HG03280 (cell line): ENCODE data around the gene KRT25.
"Not testable (repeated sequence)": the region's sequence is repeated elsewhere in the genome, so short reads cannot be mapped to it uniquely, and the experiment has no call there.

Experiments
- ATAC-seq: cut with Tn5 transposase; IDR thresholded peaks from one replicate; pipeline ENCODE4 v1.9.1; 2021; ENCODE audit warnings: mild to moderate bottlenecking, moderate library complexity; ENCODE audit not compliant: unreplicated experiment

KRT25 gene

GRCh38 chr17:40760105-40761016 lies 5.2 kb upstream of the KRT25 start:
- ATAC-seq: no peak

GRCh38 chr17:40753804-40754203 lies 1.3 kb downstream of the KRT25 start:
- no peak for ATAC-seq

- ATAC-seq: no peak
Observed at GRCh38 chr17:40751065-40751464, 4.1 kb downstream of the KRT25 start.

- no peak for ATAC-seq
Observed at GRCh38 chr17:40750391-40750790, 4.7 kb downstream of the KRT25 start.

- not testable (repeated sequence) for ATAC-seq
Observed at GRCh38 chr17:40748666-40749065, 6.5 kb downstream of the KRT25 start.

DNA sequence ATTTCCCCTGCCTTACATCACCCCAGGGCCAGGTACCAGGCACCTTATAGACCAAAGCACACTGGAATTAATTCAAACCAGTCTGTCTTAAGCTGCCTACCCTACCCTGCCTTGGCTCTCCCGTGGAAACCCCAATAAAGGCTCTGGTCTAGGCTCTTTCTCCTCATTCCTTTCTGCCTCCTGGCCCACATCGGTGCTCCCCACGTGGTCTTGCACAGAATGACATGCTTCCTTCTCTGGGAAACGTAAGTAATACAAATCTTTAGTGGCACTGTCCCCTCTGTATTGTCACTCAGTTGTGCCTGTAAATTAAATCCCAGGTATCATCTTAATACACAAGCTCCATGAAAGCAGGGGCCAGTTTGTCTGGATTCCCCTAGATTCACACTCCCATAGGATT lies 16.6 kb downstream of the KRT25 start:
- no peak for ATAC-seq

DNA sequence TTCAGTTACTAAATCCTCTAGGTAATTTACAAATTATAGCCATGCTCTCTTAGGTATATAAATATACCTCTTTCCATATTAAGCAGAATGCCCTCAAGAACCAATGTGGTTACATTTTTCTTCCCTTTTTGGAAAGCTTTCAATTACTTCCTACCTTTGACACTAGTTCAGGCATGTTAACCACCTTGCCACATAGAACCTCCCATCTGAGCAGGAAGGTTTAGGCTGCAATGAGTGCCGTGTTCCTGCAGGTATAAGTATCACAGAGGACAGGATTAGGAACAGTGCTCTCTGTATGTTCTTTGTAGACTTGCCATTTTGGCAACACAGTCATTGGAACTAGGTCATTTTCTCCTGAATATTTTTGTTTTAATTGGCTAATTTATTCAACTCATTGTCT lies 20.1 kb downstream of the KRT25 start:
- no peak for ATAC-seq

GRCh38 chr17:40734018-40734417 lies 21.1 kb downstream of the KRT25 start:
- ATAC-seq: no peak

- no peak for ATAC-seq
Observed at GRCh38 chr17:40730970-40731369, 24.2 kb downstream of the KRT25 start.

- ATAC-seq: no peak
Observed at GRCh38 chr17:40727447-40728231, 27.5 kb downstream of the KRT25 start.

DNA sequence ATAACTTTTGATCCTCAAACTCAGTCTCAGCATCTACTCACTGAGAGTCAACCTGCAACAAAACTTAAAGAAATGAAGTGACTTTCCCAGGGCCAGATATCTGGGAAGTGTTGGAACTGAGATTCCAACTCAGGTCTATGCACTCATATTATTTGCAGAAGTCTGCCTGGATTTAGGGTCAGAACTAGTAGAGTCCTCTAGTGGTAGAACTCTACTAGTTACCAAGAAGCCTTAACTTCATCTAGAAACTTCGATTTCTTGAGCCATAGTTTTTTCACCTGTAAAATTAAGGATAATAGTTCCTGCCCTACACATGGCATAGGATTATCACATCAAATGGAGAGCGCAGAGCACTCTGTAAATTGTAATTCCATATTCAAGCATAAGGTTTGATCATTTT lies 28.2 kb downstream of the KRT25 start:
- no peak for ATAC-seq

DNA sequence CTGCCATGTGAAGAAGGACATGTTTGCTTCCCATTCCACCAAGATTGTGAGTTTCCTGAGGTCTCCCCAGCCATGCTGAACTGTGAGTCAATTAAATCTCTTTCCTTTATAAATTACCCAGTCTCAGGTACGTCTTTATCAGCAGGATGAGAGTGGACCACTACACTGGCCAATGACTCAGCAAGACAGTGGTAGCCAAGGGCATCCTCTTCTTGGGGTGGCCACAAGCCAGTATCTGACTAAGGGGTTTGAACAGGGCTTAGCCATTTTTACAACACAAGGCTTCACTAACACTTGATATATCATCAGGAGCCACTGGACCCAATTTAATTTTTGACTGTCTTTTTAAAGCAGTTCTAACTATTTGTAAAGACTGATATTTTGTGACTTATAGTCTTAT lies 30.5 kb downstream of the KRT25 start:
- no peak for ATAC-seq

GRCh38 chr17:40722241-40722640 lies 32.9 kb downstream of the KRT25 start:
- ATAC-seq: no peak

GRCh38 chr17:40720899-40721298 lies 34.2 kb downstream of the KRT25 start:
- no peak for ATAC-seq

GRCh38 chr17:40718930-40719329 lies 36.2 kb downstream of the KRT25 start:
- no peak for ATAC-seq

- ATAC-seq: no peak
Observed at GRCh38 chr17:40717776-40718175, 37.4 kb downstream of the KRT25 start.

GRCh38 chr17:40714473-40714872 lies 40.7 kb downstream of the KRT25 start:
- ATAC-seq: no peak

DNA sequence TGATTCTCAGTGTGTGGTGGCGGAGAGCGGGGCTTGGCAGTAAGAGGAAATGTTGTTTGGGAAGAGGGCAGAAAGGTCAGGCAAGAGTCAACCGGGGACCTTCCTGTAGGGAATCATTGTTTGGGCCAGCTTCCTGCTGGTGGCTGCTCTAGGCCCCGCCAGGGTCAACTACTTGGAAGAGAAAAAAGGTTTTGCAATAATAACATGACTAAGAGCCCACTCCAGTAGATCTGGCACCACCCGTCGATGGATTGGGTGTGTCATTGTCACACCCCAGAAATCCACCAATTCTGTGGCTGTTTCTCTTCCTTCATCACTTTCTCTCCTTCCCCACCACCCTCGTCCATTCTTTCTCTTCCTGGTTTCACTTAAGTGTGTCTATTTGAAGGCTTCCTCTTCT lies 47.4 kb downstream of the KRT25 start:
- ATAC-seq: no peak

DNA sequence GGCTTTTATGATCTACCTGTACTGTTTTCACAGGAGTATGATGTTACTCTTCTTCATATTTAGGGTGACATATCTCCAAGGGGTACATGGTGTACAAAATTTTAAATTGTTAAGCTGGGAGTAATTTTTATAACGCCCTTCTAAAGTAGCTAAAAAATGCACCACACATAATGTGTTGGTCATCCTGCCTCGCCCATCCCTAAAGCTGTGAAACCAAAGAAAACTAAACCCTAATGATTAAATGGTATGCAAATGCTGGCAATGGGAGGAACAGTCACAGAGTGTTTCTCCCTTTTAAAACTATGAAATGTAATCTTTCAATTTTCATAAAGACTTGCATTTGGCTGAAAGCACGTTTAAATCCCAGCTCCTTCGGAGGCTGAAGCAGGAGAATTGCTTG lies 49.5 kb downstream of the KRT25 start:
- no peak for ATAC-seq

DNA sequence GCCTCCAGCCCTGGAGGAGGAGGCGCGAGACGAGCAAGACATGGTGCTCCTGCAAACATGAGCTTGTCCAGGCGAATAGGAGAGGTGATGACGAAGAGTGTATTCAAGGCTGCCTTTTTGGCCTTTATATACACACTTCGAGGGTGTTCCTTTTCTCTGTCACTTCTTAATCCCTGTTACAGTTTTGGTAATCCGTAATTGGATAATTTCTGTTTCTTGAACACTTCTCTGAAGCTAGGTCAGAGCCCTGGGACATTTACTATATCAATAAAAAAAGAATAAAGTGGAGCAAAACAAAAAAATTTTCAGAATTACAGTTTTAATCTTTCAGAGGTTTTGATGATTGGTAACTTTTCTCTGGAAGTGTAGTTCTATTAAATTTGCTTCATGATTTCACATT lies 51.5 kb downstream of the KRT25 start, which contains the start of gene KRT24:
KRT24 (minus strand) TSS at position 101 of the 400 bp plus-strand sequence; CDS start at position 42, 59 bp downstream.
- ATAC-seq: no peak

- ATAC-seq: no peak
Observed at GRCh38 chr17:40702271-40702670, 52.9 kb downstream of the KRT25 start.

- no peak for ATAC-seq
Observed at GRCh38 chr17:40699853-40700252, 55.3 kb downstream of the KRT25 start.
